ENCODE data around the gene KRT10.
"Not testable (repeated sequence)": the region's sequence is repeated elsewhere in the genome, so short reads cannot be mapped to it uniquely, and the experiment has no call there.

Gene KRT10

GRCh38 chr17:40830085-40830776 is 7.8 kb upstream of the KRT10 start:
- no peak for DNase-seq

- DNase-seq = no peak
Measured at GRCh38 chr17:40828454-40829044, 6.1 kb upstream of the KRT10 start.

- no peak for DNase-seq
Measured at GRCh38 chr17:40827746-40828453, 5.5 kb upstream of the KRT10 start.

- no peak for DNase-seq
Measured at GRCh38 chr17:40825599-40825998, 3.2 kb upstream of the KRT10 start.

GRCh38 chr17:40824015-40824832 is 1.8 kb upstream of the KRT10 start:
- no peak for DNase-seq

- DNase-seq = no peak
Measured at GRCh38 chr17:40821536-40821935, 878 bp downstream of the KRT10 start.

- no peak for DNase-seq
Measured at GRCh38 chr17:40820228-40820838, 2.1 kb downstream of the KRT10 start.

- no peak for DNase-seq
Measured at GRCh38 chr17:40819528-40820125, 2.8 kb downstream of the KRT10 start.

GRCh38 chr17:40818733-40819527 is 3.5 kb downstream of the KRT10 start:
- peak; percentile 80 to 84 for DNase-seq

GRCh38 chr17:40818343-40818732 is 4.1 kb downstream of the KRT10 start:
- no peak for DNase-seq

- DNase-seq = no peak
Measured at GRCh38 chr17:40817103-40817682, 5.2 kb downstream of the KRT10 start.

- no peak for DNase-seq
Measured at GRCh38 chr17:40816569-40816968, 5.8 kb downstream of the KRT10 start.

- DNase-seq = no peak
Measured at GRCh38 chr17:40815381-40815780, 7.0 kb downstream of the KRT10 start.

GRCh38 chr17:40814657-40815056 is 7.8 kb downstream of the KRT10 start:
- DNase-seq = not testable (repeated sequence)

GRCh38 chr17:40813804-40814203 is 8.6 kb downstream of the KRT10 start:
- no peak for DNase-seq

- DNase-seq = no peak
Measured at GRCh38 chr17:40812639-40813038, 9.8 kb downstream of the KRT10 start.

- DNase-seq = no peak
Measured at GRCh38 chr17:40810494-40810893, 11.9 kb downstream of the KRT10 start.

- no peak for DNase-seq
Measured at GRCh38 chr17:40809721-40810421, 12.5 kb downstream of the KRT10 start.

- no peak for DNase-seq
Measured at GRCh38 chr17:40806131-40806530, 16.3 kb downstream of the KRT10 start.

- peak; percentile 61 to 71 for DNase-seq
Measured at GRCh38 chr17:40803617-40804082, 18.8 kb downstream of the KRT10 start.
